ENCODE data around the gene NCLN. TPM values are rescaled to one million over a fixed set of nuclear protein-coding genes. Genes with fewer than 3 reads are reported as not detected.

Gene NCLN
- total and polyA plus RNA-seq, 9 of the 15 experiments (the other 6 are each of a cell fraction or from before 2014, with no cell fraction given) = 3.8 to 126 (median 39.6) TPM

- 33% methylated on average over 4 of the region's 4 CpGs for WGBS (ENCODE audit: insufficient coverage, low coverage, missing lambda C conversion rate)
- ChIA-PET CTCF (ENCODE audit: low intra/inter-chr PET ratio) (no interaction called here), POLR2A (interaction anchor here (1.0 kb wide), 1 partner anchor 164 kb away, joined by 3 read pairs; no protein-coding TSS in a partner anchor)
- Histone ChIP-seq H3K4me3 (no peak overlapping the region), H3K9me3 (replicated peaks; ENCODE audit: control insufficient read depth, insufficient read depth, low read depth, low read length) (no peaks in the 10 kb centered on the region), H3K27me3 (ENCODE audit: control insufficient read depth in 2 of 2, insufficient read depth in 2 of 2, low read length in 2 of 2) (peaks cover 2 to 13% of the 10 kb centered on the region in 2 experiments; a peak in 4 of 5 replicates), H3K9me1 (ENCODE audit: control insufficient read depth, insufficient read depth, low read length) (no peaks in the 10 kb centered on the region), H3K36me3 (ENCODE audit: control insufficient read depth, insufficient read depth, low read length) (no peaks in the 10 kb centered on the region), H3K4me1 (replicated peaks in 1 of 2; ENCODE audit: control insufficient read depth in 2 of 2, insufficient read depth in 2 of 2, low read length in 2 of 2) (peaks cover 0 to 3% of the 10 kb centered on the region in 2 experiments; a peak in 1 of 5 replicates), H3K27ac (ENCODE audit: extremely low read depth, low read depth, low read length) (no peak overlapping the region), H2AFZ (ENCODE audit: low read depth, low read length) (no peak overlapping the region), H3K79me2 (ENCODE audit: control insufficient read depth, insufficient read depth, low read length) (no peaks in the 10 kb centered on the region), H4K20me1 (replicated peaks; ENCODE audit: control insufficient read depth, insufficient read depth, low read length) (peaks cover 8% of the 10 kb centered on the region; the same call in 1 of the 2 replicates), H3K4me2 (ENCODE audit: insufficient read depth, low read length) (no peak overlapping the region), H3K9ac (ENCODE audit: insufficient read depth in 1 of 2, low read depth in 2 of 2, low read length in 2 of 2) (no peak overlapping the region)
- DNase-seq (ENCODE audit: extremely low read depth in 1 of 4, low spot score in 3 of 4) (no peak), FAIRE-seq (no peak), ATAC-seq (no peak; the same call in 2 of the 3 replicates)
- BruUV-seq (replicated peaks) = no TSS peak
- intact Hi-C loops (cut with micrococcal nuclease) = no loop called here
- in situ Hi-C loops (cut with MboI) = no loop called here
- TF ChIP-seq ZC3H11A (IDR thresholded peaks at IDR 0.05; ENCODE audit: low read depth, low read length) (no peak), ZBTB34 (CRISPR knock-in tag; IDR thresholded peaks at IDR 0.05) (no peak), ZBTB17 (CRISPR knock-in tag; IDR thresholded peaks at IDR 0.05) (no peak), NFE2L1 (tag; IDR thresholded peaks at IDR 0.05; ENCODE audit: borderline replicate concordance, low read depth) (no peak), ZSCAN32 (CRISPR knock-in tag; IDR thresholded peaks at IDR 0.05) (no peak), ESRRA (IDR thresholded peaks at IDR 0.05; ENCODE audit: borderline replicate concordance, low read depth) (no peak), SMAD4 (CRISPR knock-in tag; conservative IDR thresholded peaks at IDR 0.05) (no peak), PML (IDR thresholded peaks at IDR 0.05; ENCODE audit: low read length) (no peak), SMAD3 (CRISPR knock-in tag; conservative IDR thresholded peaks at IDR 0.05) (no peak), WHSC1 (IDR thresholded peaks at IDR 0.05; ENCODE audit: low read length) (no peak), MGA (IDR thresholded peaks at IDR 0.05) (no peak)
These were observed 48.1 kb downstream of the NCLN start for GRCh38 chr19:3233831-3234230.
